Measurements from ENCODE around the gene PAK1. TPM values are rescaled to one million over a fixed set of nuclear protein-coding genes. Genes with fewer than 3 reads are reported as not detected.
A peak's percentile ranks its signal among the peaks of the same experiment; 100 is the strongest.

PAK1 gene
- total and polyA plus RNA-seq, 2 of the 8 experiments (the other 6 are each of a cell fraction or from before 2014, with no cell fraction given) = 87.7 to 151 TPM

DNA sequence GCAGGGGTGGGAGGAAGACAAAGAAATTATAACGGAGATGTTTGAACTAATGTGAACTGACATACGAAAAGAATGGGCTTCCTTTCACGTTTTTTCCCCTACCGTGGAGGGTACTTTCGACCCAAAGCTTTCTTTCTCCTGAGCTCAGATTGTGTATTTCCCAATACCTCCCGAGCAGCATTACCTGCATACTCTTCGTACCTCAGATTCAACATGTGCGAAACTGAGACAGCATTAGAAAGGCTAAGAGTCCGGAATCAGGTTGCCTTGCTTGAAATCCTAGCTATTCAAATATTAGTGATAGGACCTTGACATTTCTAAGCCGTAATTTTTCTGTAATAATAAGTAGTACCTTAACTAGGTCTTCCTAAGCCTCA lies 778 bp upstream of the PAK1 start:
- H2BK12ac ChIP-seq (ENCODE audit: low read depth, low read length) = peak overlapping the region; percentile 11; the same call in 1 of the 2 replicates
- no peak overlapping the region for H2BK120ac ChIP-seq (replicated peaks; ENCODE audit: low read depth, low read length)
- no peak overlapping the region for H3K14ac ChIP-seq (ENCODE audit: insufficient read length)
- no peak for TF ChIP-seq KDM5A (IDR thresholded peaks at IDR 0.05; ENCODE audit: low read length)
- no peak for TF ChIP-seq RFX5 (IDR thresholded peaks at IDR 0.05; ENCODE audit: borderline replicate concordance, low read depth, low read length)
- TF ChIP-seq ASH2L (IDR thresholded peaks at IDR 0.05; ENCODE audit: low read length) = no peak
- H3K27me3 ChIP-seq (replicated peaks in 1 of 4; ENCODE audit: control insufficient read depth in 3 of 4, extremely low read depth in 1 of 4, insufficient read depth in 3 of 4, low read length in 3 of 4) = no peaks in the 10 kb centered on the region
- H3K4ac ChIP-seq (replicated peaks; ENCODE audit: insufficient read length, low read depth, low read length) = no peak overlapping the region
- no peak overlapping the region for H4K8ac ChIP-seq (ENCODE audit: extremely low read depth, insufficient read depth, low read length)
- H4K91ac ChIP-seq (replicated peaks; ENCODE audit: insufficient read length, low read length) = no peak overlapping the region
- no peaks in the 10 kb centered on the region for H3K79me1 ChIP-seq (ENCODE audit: low read depth, low read length)
- H3K4me1 ChIP-seq (replicated peaks in 1 of 4; ENCODE audit: control insufficient read depth in 3 of 4, insufficient read depth in 4 of 4, low read length in 3 of 4) = peaks cover 3 to 17% (median 15%) of the 10 kb centered on the region in 4 experiments
- H2BK15ac ChIP-seq (ENCODE audit: low read length) = no peak overlapping the region
- 0 out of 2 replicates have a peak overlapping the region, but pooled peaks have one; percentile 17 for H2BK5ac ChIP-seq (ENCODE audit: low read depth, low read length)
- no peaks in the 10 kb centered on the region for H3K9me3 ChIP-seq (ENCODE audit: insufficient read depth in 2 of 2, low read depth in 1 of 2, low read length in 1 of 2)
- FAIRE-seq = no peak
- DNase-seq (ENCODE audit: low read depth in 1 of 2, low spot score in 2 of 2) = no peak
- H3K23me2 ChIP-seq (ENCODE audit: low read depth, low read length) = peaks cover 3% of the 10 kb centered on the region; the same call in 1 of the 2 replicates
- H2BK20ac ChIP-seq (ENCODE audit: low read length) = no peak overlapping the region
- no peaks in the 10 kb centered on the region for H4K20me1 ChIP-seq (replicated peaks in 1 of 2; ENCODE audit: control insufficient read depth in 1 of 2, insufficient read depth in 2 of 2, low read length in 2 of 2)
- no peak overlapping the region for H3K27ac ChIP-seq (ENCODE audit: low read depth, low read length)
- peak overlapping the region in 1 of 4 experiments; percentile 58; a peak in 1 of 7 replicates for H3K9ac ChIP-seq (replicated peaks in 1 of 4; ENCODE audit: extremely low read depth in 1 of 4, low read depth in 3 of 4, low read length in 3 of 4)
- peaks cover 0 to 19% of the 10 kb centered on the region in 2 experiments; a peak in 3 of 4 replicates for H3K79me2 ChIP-seq (ENCODE audit: control insufficient read depth in 1 of 2, insufficient read depth in 2 of 2, low read length in 2 of 2)
- no peaks in the 10 kb centered on the region for H3K36me3 ChIP-seq (ENCODE audit: control insufficient read depth in 2 of 4, insufficient read depth in 4 of 4, low read length in 3 of 4)
- peak overlapping the region; percentile 53 to 90 (median 84); a peak in 7 of 8 replicates for H3K4me3 ChIP-seq (ENCODE audit: extremely low read depth in 1 of 4, insufficient read depth in 2 of 4, low read depth in 3 of 4, low read length in 4 of 4)
- ChIA-PET POLR2A (ENCODE audit: partially characterized antibody) (interaction anchor here (1.1 to 1.5 kb wide), 2 partner anchors 26 to 28 kb away, joined by 3 read pairs; no protein-coding TSS in a partner anchor), CTCF (ENCODE audit: partially characterized antibody) (interaction anchor here (0.8 to 2.0 kb wide), 7 partner anchors 17 to 82 kb away, joined by 3 to 10 read pairs (median 3); no protein-coding TSS in a partner anchor)
- WGBS, 2 experiments (ENCODE audit: extremely low coverage in 1 of 2, insufficient coverage in 1 of 2, insufficient read length in 1 of 2, insufficient replicate concordance in 2 of 2, low coverage in 1 of 2, low lambda C conversion rate in 2 of 2, missing lambda C conversion rate in 1 of 2) = 68% methylated on average over 10 of the region's 10 CpGs; no CpG with 5 or more reads in 1 of the 2 experiments
- H4K5ac ChIP-seq (ENCODE audit: insufficient read length, low read depth, low read length) = no peak overlapping the region
- H3K56ac ChIP-seq (replicated peaks; ENCODE audit: insufficient read length, low read depth, low read length) = no peak overlapping the region
- H3K23ac ChIP-seq (ENCODE audit: insufficient read length) = no peak overlapping the region
- H3K4me2 ChIP-seq (ENCODE audit: insufficient read depth in 1 of 2, low read depth in 2 of 2, low read length in 2 of 2) = peak overlapping the region; percentile 40 to 64
- H2AFZ ChIP-seq (ENCODE audit: low read length) = 0 out of 2 replicates have a peak overlapping the region, but pooled peaks have one; percentile 1
- H3K18ac ChIP-seq (ENCODE audit: extremely low read depth, low read length) = no peak overlapping the region
- peak overlapping the region; percentile 9; the same call in 1 of the 2 replicates for H2AK5ac ChIP-seq (ENCODE audit: low read depth, low read length)
